Measurements from ENCODE around the gene C11orf21.
A peak's percentile ranks its signal among the peaks of the same experiment; 100 is the strongest.

C11orf21 gene

DNA sequence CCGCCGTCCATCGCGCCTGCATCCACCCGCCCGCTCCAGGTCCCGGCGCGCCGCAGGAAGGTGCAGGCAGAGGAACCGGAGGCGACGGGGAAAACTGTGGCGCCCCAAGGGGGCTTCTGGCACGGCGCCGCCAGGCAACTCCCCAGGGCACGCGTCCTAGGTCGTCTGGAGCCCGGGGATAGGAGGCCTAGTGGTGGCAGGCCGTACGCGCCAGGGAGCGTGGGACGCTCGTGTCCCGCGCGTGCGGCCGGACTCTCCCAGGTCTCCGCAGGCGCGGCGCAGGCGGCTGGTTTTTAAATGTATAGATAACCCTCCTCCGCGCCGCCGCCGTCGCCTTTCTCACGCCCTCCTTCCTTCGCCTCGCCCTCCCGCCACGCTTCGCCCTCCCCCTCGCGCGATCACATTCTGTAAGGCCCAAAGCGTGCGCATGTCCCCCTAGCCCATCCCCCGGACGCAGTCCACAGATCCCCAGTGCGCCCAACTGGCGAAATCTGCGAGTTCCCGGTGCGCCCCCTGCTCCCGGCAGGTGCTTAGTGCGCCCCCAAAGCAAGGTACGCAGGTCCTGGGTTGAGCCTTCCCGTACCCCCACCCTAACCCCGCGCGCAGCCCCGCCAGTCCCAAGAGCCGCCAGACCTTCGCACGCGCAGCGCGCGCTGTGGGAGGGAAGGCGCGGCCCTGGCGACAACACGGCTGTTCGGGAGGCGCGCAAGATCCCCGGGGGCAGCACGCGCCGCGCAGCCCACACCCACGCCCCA is 31.2 kb downstream of the C11orf21 start, which contains the start of gene ASCL2:
Gene ASCL2 (minus strand): TSS at position 267 of the 755 bp plus-strand sequence. CDS start 256 bp downstream, at position 11.
- DNase-seq: peak; percentile 77

DNA sequence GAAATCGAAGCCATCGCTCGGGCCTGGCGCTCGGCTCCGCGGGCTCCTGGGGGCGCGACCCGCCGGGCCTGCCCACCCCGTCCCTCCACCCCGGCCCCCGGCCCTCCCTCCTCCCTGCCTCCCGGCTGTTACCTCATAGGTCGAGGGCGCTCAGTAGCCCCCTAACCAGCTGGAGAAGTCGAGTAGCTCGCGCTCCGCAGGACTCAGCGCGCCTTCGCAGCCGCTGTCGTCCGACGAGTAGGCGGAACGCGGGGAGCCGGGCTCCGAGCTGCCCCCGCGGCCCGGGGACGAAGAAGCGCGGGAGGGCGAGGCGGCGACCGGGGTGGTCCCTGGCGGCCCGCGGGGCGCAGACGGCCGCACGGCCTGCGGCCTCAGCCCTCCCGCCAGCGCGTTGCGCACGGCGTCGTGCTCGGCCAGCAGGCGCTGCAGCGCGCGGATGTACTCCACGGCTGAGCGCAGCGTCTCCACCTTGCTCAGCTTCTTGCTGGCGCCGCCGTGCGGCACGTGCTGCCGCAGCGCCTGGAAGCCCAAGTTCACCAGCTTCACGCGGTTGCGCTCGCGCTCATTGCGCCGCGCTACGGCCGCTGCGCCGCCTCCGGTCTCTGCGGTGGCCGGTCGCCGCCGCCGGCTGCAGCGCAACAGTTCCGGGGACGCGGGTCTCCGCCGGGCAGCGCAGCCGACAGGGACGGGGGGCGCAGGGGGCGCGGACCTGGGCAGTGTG is 32.0 kb downstream of the C11orf21 start:
- DNase-seq: no peak

- DNase-seq: peak; percentile 67
Measured at GRCh38 chr11:2268729-2269600, 32.8 kb downstream of the C11orf21 start.

- DNase-seq: no peak
Measured at GRCh38 chr11:2267851-2268728, 33.6 kb downstream of the C11orf21 start.

DNA sequence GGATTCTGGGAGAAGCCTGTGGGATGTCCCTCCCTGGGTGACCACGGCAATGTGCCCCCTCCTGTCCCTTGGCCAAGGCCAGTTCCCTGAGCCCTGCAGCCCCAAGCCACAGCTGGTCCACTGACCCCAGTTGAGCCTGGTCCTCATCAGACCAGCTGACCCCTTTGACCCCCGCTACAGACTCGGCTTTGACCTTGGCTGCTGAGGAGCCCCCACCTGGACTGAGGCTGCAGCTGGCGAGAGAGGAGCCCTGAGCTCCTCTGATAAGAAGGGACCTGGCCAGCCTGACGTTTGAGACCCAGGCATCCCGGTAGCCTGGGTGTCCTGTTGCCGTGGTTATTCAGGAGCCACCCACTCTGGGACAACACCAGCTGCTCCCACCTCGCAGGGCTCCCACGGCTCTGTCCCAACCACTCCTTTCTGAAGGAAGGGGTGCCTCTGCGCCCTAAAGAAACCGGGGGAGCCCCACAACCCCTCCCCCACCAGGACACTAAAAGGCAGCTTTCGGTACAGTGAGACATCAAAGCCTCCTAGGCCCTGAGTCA is 34.3 kb downstream of the C11orf21 start:
- DNase-seq: no peak

DNA sequence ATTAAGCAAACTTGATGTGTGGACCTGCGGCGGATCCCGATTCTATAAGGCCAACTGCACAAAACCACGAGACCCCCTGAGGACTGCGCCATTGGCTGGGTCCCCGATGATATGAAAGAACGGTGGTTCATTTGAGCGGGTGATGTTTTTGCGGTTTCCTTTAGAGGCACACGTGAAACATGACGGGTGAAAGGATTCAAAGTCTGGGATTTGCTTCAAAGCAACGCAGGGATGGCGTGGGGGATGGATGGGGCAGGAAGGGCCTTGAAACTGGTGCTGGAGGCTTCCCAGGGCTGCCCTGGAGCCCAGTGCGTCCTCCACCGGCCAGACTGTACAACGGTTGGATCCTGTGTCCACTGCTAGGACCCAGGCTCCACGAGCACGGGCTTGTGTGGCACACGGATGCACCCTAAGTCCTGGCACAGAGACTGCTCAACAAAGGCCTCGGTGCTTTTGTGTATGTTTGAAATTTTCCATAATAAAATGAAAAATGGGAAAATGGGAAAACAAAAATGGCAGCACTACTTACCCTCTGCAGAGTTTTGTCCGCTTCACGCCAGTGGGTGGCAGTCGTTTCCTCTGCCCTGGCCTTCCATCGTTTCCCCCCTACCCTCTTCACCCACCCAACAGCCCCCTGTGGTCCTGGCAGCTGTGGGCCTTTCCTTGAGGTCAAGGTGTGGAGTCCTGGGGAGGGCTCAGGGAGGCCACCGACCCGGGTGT is 35.0 kb downstream of the C11orf21 start:
- DNase-seq: no peak

DNA sequence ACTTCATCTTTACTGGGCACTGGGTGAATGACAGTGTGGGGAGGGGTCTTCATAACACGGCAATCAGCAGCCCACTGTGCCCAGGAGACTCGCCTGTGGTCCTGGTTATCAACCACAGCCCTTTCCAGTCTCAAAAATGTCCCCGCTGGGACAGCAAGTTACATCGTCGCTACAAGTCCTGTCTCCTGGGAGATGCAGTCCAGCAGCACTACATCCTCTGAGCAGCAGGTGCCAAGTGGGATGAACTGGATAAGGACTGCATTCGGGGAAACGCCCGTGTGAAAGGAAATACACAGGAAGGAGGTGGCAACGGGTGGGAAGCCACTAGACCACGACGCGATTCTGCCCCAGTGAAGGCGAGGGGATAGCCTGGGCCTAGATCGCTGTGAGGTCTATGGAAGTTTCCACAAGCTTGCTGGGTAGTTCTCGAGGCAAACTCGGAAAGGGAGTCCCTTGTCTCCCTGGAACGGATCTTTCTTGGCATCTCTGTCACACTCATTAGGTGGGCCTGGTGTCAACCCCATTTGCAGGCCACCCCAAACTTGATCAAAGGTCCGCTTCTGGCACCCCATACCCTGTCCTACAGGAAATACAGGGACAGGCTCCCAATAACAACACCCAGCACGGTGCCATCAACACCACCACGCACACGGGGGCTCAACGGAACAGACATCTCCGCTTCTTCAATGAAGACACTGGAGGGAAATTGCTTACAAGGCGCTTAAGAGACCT is 35.7 kb downstream of the C11orf21 start:
- DNase-seq: no peak

DNA sequence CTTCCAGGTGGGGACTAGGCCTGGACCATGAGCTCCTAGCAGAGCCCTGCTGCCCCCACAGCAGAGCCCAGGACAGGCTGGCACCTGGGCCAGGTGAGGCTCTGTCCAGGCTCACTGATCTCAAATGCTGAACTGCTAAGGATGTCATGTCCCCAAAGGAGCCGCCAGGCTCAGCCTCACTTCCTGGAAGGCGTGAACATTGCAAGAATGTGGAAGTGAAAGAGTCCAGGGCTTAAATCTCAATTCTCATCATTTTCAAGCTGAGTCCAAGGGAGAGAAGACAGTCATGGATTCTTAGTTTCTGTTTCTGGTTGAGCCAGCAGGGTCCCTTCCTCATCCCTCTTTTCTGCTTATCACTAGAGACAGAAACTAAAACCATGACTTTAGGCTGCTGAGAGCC is 36.3 kb downstream of the C11orf21 start:
- no peak for DNase-seq

DNA sequence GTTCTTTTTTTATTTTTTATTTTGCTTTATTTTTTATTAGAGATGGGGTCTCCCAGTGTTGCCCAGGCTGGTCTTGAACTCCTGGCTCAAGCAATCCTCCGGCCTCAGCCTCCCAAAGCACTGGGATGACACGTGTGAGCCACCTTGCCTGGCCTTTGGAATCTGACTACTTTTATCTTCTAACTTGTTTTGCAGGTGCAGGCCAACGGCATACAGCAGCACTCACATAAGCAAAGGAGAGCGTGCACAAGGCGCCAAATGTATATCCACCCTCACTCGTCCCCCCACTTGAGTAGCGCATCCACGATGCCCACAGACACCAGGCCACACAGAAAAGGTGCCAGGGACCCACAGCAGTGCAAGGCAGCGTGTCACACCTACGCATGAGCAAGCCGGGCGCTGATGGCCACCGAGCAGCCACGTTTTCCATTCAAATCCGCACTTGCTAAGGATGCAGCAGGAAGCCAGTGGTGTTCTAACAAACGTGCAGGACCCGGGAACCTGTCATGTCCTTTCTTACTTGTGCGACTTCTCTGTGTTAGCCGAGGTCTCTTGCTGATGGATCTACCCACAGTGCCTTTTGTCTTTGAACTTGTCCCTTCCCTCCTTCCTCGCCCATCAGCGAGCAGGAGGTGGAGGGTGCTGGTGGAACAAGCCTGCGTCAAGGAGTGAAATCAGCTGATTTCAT is 37.2 kb downstream of the C11orf21 start:
- no peak for DNase-seq

DNA sequence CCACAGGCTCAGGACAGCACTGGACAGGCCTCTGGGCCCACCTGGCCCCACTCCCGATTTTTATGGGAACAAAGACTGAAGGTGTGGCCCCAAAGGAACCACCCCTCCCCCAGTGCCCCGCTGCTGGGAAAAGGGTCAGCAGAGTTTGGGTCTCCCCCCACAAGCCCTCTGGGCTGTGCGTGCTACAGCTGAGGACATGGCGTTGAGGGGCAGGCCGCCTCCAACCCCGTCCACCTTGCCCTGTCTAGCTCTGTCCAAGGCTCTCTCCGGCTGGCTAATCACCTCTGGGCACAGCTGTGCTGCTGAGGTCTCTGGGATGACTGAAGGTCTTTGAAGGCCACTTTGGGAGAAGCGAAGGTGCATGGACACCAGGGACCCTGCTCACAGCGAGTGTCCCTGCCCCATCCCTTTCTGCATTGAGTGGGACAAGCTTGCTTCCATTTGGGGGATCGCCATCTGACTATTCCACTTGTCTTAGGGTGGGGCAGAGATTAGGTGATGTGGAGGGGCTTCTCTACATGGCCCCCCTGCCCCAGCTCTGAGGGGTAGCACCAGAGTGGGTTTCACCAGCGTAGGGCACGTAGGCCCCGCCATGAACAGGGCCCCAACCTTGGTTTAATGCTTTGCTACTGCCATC is 37.9 kb downstream of the C11orf21 start:
- no peak for DNase-seq

DNA sequence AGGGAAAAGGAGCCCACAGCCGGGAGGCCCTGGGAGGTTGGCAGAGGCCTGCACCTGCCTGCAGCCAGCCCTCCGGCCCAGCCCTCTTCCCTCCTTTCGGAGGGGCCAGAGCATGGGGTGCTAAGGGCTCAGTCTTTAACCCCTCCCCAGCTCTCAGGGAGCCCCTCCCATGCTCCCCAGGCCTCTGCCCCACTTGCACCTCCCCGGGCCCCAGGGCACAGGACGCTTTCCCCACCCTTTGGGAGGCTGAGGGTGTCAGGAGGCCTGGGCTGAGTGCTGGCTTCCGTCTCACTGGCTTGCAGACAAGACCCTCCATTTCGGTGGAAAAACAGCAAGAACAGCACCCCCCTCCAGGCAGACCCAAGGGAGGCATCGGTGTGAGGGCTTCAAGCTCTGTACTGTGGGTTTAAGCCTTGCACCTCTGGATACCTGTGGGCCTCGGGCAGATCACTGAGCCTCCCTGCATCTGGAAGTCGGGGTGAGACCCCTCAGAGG is 38.6 kb downstream of the C11orf21 start:
- DNase-seq: no peak

DNA sequence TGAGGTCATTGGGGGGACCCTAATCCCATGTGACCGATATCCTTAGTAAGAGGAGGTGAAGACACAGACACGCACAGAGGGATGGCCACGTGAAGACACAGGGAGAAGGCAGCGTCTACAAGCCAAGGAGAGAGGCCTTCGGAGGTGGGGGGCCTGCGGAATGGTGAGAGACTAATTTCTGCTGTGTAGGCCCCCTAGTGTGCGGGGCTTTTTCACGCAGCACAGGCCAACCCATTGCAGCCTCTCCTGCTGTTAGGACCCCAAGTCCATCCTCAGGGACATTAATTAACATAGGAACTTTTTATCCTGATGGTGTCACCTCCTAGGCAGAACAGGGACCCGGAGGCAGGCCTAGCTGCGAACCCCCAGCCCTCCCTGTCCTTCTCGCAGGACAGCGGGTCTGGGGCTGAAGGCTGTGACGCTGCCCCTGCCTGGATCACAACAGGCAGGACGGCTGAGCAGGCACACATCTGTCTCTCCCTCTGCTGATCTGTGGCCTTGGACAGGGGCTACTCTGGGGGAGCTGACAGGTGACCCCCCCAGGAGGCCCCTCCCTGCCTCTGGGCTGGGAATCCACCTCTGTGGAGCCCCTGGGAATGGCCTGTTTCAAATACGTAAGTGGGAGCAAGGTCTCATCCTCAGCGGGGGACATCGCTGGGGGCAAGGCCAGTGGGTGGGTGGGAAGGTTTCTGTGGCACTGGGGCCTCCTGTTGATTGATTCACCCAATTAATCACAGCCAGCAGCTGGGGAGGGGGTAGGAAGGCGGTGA is 39.2 kb downstream of the C11orf21 start:
- DNase-seq: no peak

DNA sequence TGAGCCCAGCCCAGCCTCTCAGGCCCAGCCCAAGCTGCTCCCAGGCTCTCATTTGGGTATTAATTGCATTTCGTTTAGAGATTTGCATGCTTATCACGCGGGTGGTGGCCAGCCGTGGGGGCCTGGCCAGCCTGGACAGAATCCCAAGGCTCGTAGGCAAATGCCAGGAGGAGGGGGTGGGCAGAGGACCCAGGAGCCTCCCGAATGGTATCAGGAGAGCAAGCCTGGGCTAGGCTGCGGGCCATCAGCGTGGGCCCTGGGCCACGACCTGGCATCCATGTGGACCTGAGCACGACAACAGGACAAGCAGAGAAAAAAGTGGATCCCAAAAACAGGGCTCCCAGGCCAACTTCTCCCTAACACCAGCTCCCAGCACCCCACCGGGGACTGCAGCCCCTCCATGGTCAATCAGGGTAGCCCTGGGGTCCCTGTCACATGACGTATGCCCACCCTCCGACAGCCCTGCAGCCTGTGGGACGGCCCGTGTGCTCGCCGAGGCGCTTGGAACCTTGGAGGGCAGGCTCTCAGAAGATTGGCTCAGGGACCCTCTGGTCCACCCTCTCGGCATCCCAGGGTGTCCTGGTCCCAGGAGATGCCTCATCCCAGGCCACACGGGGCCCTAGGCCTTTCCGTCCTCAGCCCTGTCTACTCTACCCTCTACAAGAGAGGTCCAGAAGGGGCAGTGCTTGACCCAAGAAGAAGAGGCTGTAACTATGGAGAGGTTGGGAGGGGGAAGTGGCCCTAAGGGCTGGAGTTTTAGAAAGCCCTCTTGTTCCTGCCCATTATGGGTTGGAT is 40.1 kb downstream of the C11orf21 start:
- DNase-seq: no peak

GRCh38 chr11:2260491-2261364 is 41.0 kb downstream of the C11orf21 start:
- no peak for DNase-seq

GRCh38 chr11:2259897-2260451 is 41.7 kb downstream of the C11orf21 start:
- no peak for DNase-seq

GRCh38 chr11:2259466-2259830 is 42.3 kb downstream of the C11orf21 start:
- DNase-seq: no peak
